HepG2 (cell line): ENCODE data around the gene NYNRIN. TPM values are rescaled to one million over a fixed set of nuclear protein-coding genes. Genes with fewer than 3 reads are reported as not detected.

Source experiments
- AHR ChIP-seq: IDR thresholded peaks from 2 replicates; pipeline ENCODE4 v1.6.1; 2018; ENCODE audit warnings: missing genetic modification reagents, missing compliant biosample characterization
- EHMT2 ChIP-seq: fragments of 200-600 bp; sonication (generic); IDR thresholded peaks from 2 replicates; pipeline ENCODE4 v1.7.0; 2017; ENCODE audit warnings: antibody characterized with exemption, low read depth, low read length, borderline replicate concordance
- FOXO4 ChIP-seq: sonication (generic); formaldehyde crosslinking; conservative IDR thresholded peaks from 2 replicates; pipeline ENCODE4 v1.8.1; 2023; ENCODE audit warnings: missing genetic modification reagents
- HOXA5 ChIP-seq: sonication (generic); formaldehyde crosslinking; IDR thresholded peaks from 2 replicates; pipeline ENCODE4 v1.4.0; 2020; ENCODE audit warnings: missing genetic modification reagents
- IRF9 ChIP-seq: sonication (generic); formaldehyde crosslinking; IDR thresholded peaks from 2 replicates; pipeline ENCODE4 v1.8.0; 2022; ENCODE audit warnings: missing genetic modification reagents, mild to moderate bottlenecking, borderline replicate concordance
- MAFK ChIP-seq, 2 experiments: IDR thresholded peaks in 1 of 2; conservative IDR thresholded peaks in 1 of 2; 2 replicates each; pipeline ENCODE4 v1.6.1; 2011; ENCODE audit warnings: improper control_type of control experiment in 2 of 2, low read length in 2 of 2
- MED8 ChIP-seq: sonication (generic); formaldehyde crosslinking; IDR thresholded peaks from 2 replicates; pipeline ENCODE4 v1.8.1; 2023; ENCODE audit warnings: mild to moderate bottlenecking, missing genetic modification reagents; ENCODE audit not compliant: insufficient replicate concordance
- PTBP1 ChIP-seq: fragments of 200-400 bp; formaldehyde crosslinking; IDR thresholded peaks from 2 replicates; pipeline ENCODE4 v1.6.1; 2018; ENCODE audit warnings: low read length, low read depth; ENCODE audit not compliant: poor library complexity, severe bottlenecking
- SMAD1 ChIP-seq: sonication (generic); formaldehyde crosslinking; IDR thresholded peaks from 2 replicates; pipeline ENCODE4 v1.4.0; 2020; ENCODE audit warnings: missing genetic modification reagents, low read depth, mild to moderate bottlenecking, borderline replicate concordance
- TOPORS ChIP-seq: sonication (generic); formaldehyde crosslinking; IDR thresholded peaks from 2 replicates; pipeline ENCODE4 v1.8.0; 2023; ENCODE audit warnings: mild to moderate bottlenecking, missing genetic modification reagents
- XRCC5 ChIP-seq: fragments of 200-400 bp; formaldehyde crosslinking; optimal IDR thresholded peaks from 2 replicates; pipeline ENCODE3; 2017; ENCODE audit warnings: mild to moderate bottlenecking, low read length
- ZBTB14 ChIP-seq: sonication (generic); formaldehyde crosslinking; IDR thresholded peaks from 2 replicates; pipeline ENCODE4 v1.4.0; 2020; ENCODE audit warnings: missing genetic modification reagents
- ZBTB7B ChIP-seq: sonication (generic); formaldehyde crosslinking; IDR thresholded peaks from 2 replicates; pipeline ENCODE4 v1.4.0; 2020; ENCODE audit warnings: missing genetic modification reagents
- ZFY ChIP-seq: sonication (generic); formaldehyde crosslinking; IDR thresholded peaks from 2 replicates; pipeline ENCODE4 v1.4.0; 2020; ENCODE audit warnings: missing genetic modification reagents
- ZNF142 ChIP-seq: sonication (generic); formaldehyde crosslinking; IDR thresholded peaks from 2 replicates; pipeline ENCODE4 v1.4.0; 2020; ENCODE audit warnings: missing genetic modification reagents
- ZNF414 ChIP-seq: sonication (generic); formaldehyde crosslinking; IDR thresholded peaks from 2 replicates; pipeline ENCODE4 v1.5.0; 2020; ENCODE audit warnings: missing genetic modification reagents
- ZNF460 ChIP-seq: sonication (generic); formaldehyde crosslinking; IDR thresholded peaks from 2 replicates; pipeline ENCODE4 v1.5.1; 2020; ENCODE audit warnings: missing genetic modification reagents, mild to moderate bottlenecking, borderline replicate concordance
- polyA plus RNA-seq, 8 experiments: library from polyadenylated mRNA; depleted of rRNA in 3 of 8; stranded (reverse) in 7 of 8; unstranded in 1 of 8; fragments of >200 nt; fragmentation: Illumina TruSeq in 4 of 8; extraction: Trizol in 4 of 8; gene quantifications; 2 replicates each; pipeline versions ENCODE4 v1.2.1 to v1.2.3, GENCODE V29; 2011 to 2016; ENCODE audit warnings: low read depth in 4 of 8, missing spikeins in 1 of 8, mixed read lengths in 1 of 8; ENCODE audit not compliant: insufficient read depth in 1 of 8
- total RNA-seq, 5 experiments: library from RNA; depleted of rRNA; stranded (reverse); fragments of >200 nt; fragmentation: Illumina TruSeq; extraction: Trizol; gene quantifications; 2 replicates each; pipeline ENCODE4 v1.2.3, GENCODE V29; 2016; ENCODE audit warnings: low read depth in 1 of 5

NYNRIN gene
- total and polyA plus RNA-seq, 2 of the 13 experiments (the other 11 are each of a cell fraction or from before 2014, with no cell fraction given) = 0.63 to 1.1 TPM

GRCh38 chr14:24429395-24430142, 30.8 kb downstream of the NYNRIN start, which contains the start of the genes CBLN3 and KHNYN (continued):
- TF ChIP-seq ZNF142 (CRISPR knock-in tag) (peak; percentile 41; the same call in 1 of the 2 replicates), MAFK (conservative IDR thresholded peaks at IDR 0.05 in 1 of 2, IDR thresholded peaks at IDR 0.05 in 1 of 2; ENCODE audit: low read length in 2 of 2) (0 out of 4 replicates have a peak, but pooled peaks of 1 of the 2 experiments have one; percentile 4), EHMT2 (no peak), XRCC5 (peak; percentile 63), AHR (CRISPR knock-in tag) (peak; percentile 74), ZFY (CRISPR knock-in tag) (peak; percentile 98), SMAD1 (CRISPR knock-in tag) (no peak), MED8 (CRISPR knock-in tag) (peak; percentile 92), ZNF460 (CRISPR knock-in tag) (no peak), HOXA5 (CRISPR knock-in tag) (peak; percentile 74; the same call in 1 of the 2 replicates), ZBTB7B (CRISPR knock-in tag) (peak; percentile 88), TOPORS (CRISPR knock-in tag) (no peak; the same call in none of the 2 replicates), FOXO4 (CRISPR knock-in tag) (no peak), IRF9 (peak; percentile 90), PTBP1 (peak; percentile 61), ZBTB14 (CRISPR knock-in tag) (0 out of 2 replicates have a peak, but pooled peaks have one; percentile 43), ZNF414 (peak; percentile 45; the same call in 1 of the 2 replicates)
